Parathyroid adenoma (tissue), 2 donors: ENCODE data around the gene ARHGEF6.

ENCODE experiments used
- H2AFZ ChIP-seq: fragments of 300-600 bp; sonication (generic); one replicate; pipeline ENCODE4 v1.7.0; 2017; ENCODE audit warnings: antibody characterized with exemption, mild to moderate bottlenecking
- H3K27ac ChIP-seq: fragments of 300-600 bp; sonication (generic); one replicate; pipeline ENCODE4 v1.7.0; 2017
- H3K27me3 ChIP-seq: fragments of 300-600 bp; sonication (generic); one replicate; pipeline ENCODE4 v1.7.0; 2017; ENCODE audit warnings: low read length; ENCODE audit not compliant: control insufficient read depth, insufficient read depth
- H3K36me3 ChIP-seq: fragments of 300-600 bp; sonication (generic); one replicate; pipeline ENCODE4 v1.7.0; 2017; ENCODE audit warnings: low read length; ENCODE audit not compliant: control insufficient read depth, insufficient read depth
- H3K4me1 ChIP-seq: fragments of 300-600 bp; sonication (generic); one replicate; pipeline ENCODE4 v1.7.0; 2017; ENCODE audit warnings: control low read depth
- H3K4me2 ChIP-seq: fragments of 300-600 bp; sonication (generic); one replicate; pipeline ENCODE4 v1.7.0; 2017; ENCODE audit warnings: low read length
- H3K4me3 ChIP-seq: fragments of 300-600 bp; sonication (generic); one replicate; pipeline ENCODE4 v1.7.0; 2017; ENCODE audit warnings: low read depth, low read length
- H3K79me2 ChIP-seq: fragments of 300-600 bp; sonication (generic); one replicate; pipeline ENCODE4 v1.7.0; 2017; ENCODE audit warnings: control low read depth
- H3K9ac ChIP-seq: fragments of 300-600 bp; sonication (generic); one replicate; pipeline ENCODE4 v1.7.0; 2017; ENCODE audit warnings: mild to moderate bottlenecking
- H3K9me3 ChIP-seq: fragments of 300-600 bp; sonication (generic); one replicate; pipeline ENCODE4 v1.7.0; 2017; ENCODE audit warnings: low read length; ENCODE audit not compliant: control insufficient read depth
- TF ChIP-seq, protein P1 (sequence below): fragments of 300-600 bp; sonication (generic); IDR thresholded peaks from one replicate; pipeline ENCODE4 v1.7.0; 2017; ENCODE audit warnings: antibody characterized with exemption, mild to moderate bottlenecking
- donor health status: primary hyperparathyroidism.

Gene ARHGEF6

DNA sequence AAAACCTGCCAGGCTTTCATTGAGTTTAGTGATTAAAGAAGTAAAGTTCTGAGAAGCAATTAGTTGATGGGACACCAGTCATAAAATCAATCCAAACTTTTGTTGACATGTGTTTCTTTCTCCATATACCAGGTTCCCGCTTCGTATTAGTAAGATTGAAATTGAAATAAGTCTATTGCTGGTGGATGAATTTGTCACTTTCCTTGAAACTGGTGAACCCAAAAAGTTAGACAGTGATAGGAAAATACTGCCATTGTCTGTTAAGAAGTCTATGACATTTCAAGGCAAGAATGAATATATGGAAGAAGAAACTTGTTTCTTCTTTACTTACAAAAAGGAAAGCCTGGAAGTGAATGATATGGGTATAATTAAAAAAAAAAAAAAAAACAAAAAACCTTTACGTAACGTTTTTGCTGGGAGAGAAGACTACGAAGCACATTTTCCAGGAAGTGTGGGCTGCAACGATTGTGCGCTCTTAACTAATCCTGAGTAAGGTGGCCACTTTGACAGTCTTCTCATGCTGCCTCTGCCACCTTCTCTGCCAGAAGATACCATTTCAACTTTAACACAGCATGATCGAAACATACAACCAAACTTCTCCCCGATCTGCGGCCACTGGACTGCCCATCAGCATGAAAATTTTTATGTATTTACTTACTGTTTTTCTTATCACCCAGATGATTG, 132.9 kb downstream of the ARHGEF6 start, which contains the start of gene CD40LG:
TSS of gene CD40LG (plus strand) at position 482 of the 684 bp plus-strand sequence. CDS start at position 573, 91 bp downstream.
- no peak within 1 kb of the TSS for H3K9ac ChIP-seq
- TF ChIP-seq, protein P1, sequence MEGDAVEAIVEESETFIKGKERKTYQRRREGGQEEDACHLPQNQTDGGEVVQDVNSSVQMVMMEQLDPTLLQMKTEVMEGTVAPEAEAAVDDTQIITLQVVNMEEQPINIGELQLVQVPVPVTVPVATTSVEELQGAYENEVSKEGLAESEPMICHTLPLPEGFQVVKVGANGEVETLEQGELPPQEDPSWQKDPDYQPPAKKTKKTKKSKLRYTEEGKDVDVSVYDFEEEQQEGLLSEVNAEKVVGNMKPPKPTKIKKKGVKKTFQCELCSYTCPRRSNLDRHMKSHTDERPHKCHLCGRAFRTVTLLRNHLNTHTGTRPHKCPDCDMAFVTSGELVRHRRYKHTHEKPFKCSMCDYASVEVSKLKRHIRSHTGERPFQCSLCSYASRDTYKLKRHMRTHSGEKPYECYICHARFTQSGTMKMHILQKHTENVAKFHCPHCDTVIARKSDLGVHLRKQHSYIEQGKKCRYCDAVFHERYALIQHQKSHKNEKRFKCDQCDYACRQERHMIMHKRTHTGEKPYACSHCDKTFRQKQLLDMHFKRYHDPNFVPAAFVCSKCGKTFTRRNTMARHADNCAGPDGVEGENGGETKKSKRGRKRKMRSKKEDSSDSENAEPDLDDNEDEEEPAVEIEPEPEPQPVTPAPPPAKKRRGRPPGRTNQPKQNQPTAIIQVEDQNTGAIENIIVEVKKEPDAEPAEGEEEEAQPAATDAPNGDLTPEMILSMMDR = no peak
- H3K4me2 ChIP-seq = no peak within 1 kb of the TSS
- H3K79me2 ChIP-seq = no peaks in the 10 kb centered on the region
- H3K27me3 ChIP-seq = no peaks in the 10 kb centered on the region
- no peak within 1 kb of the TSS for H2AFZ ChIP-seq
- no peak within 1 kb of the TSS for H3K4me3 ChIP-seq
- no peaks in the 10 kb centered on the region for H3K9me3 ChIP-seq
- no peaks in the 10 kb centered on the region for H3K4me1 ChIP-seq
- H3K27ac ChIP-seq = no peak within 1 kb of the TSS
- no peaks in the 10 kb centered on the region for H3K36me3 ChIP-seq

DNA sequence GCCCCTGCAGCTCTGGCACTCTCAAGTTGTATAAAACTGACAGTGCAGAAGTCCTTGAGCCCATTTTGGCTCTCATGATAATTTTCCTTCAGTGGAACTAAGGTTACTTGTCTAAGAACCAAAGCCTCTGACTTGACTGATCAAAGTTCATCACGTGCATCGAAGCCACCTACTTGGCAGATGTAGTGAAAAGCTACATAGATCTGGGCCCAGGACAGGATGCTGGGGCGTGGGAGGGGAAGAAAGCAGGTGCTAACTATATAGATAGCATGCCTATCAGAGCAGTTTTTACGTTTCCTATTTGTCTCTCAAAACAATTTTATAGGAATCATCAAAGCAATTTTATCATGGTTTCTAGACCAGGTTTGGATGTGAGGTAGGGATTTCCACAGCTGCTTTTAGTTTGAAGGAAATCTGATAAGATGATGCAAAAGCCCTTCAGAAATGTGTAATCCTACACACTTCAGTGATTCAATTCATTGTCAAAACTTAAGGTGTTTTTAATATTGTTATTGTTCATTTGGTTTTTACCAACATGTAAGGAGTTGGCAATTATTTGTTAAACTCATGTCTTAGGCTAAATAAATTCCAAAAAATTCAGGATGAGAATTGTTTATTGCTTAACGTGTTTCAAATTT, 134.0 kb downstream of the ARHGEF6 start:
- H3K36me3 ChIP-seq = no peaks in the 10 kb centered on the region
- H3K79me2 ChIP-seq = no peaks in the 10 kb centered on the region
- no peak overlapping the region for H3K4me3 ChIP-seq
- no peaks in the 10 kb centered on the region for H3K27me3 ChIP-seq
- no peak overlapping the region for H3K4me2 ChIP-seq
- TF ChIP-seq, protein P1 = no peak
- H3K9me3 ChIP-seq = no peaks in the 10 kb centered on the region
- H3K4me1 ChIP-seq = no peaks in the 10 kb centered on the region
- H3K9ac ChIP-seq = no peak overlapping the region
- no peak overlapping the region for H3K27ac ChIP-seq
- H2AFZ ChIP-seq = no peak overlapping the region

DNA sequence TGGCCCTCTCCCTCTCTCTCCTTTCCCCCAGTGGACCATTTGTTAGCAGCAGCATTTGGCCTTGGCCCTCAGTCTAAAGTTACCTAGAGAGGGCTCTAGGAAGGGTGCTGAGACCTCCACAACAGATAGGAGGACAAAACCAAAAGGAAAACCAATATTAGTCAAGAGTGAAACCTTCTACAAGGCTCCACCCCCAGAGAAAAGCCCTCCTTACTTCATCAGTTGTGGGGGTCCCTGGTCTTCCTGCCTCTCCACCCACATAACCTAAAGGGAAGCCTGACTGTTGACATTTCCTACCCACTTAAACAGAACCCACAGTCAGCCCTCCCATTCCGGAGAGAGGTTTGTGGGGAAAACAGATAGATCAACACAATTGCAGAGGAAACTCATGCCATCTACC, 137.5 kb downstream of the ARHGEF6 start:
- Histone ChIP-seq H3K9ac (no peak overlapping the region), H2AFZ (no peak overlapping the region), H3K4me3 (no peak overlapping the region), H3K9me3 (no peaks in the 10 kb centered on the region), H3K4me1 (no peaks in the 10 kb centered on the region), H3K4me2 (no peak overlapping the region), H3K79me2 (no peaks in the 10 kb centered on the region), H3K27me3 (no peaks in the 10 kb centered on the region), H3K36me3 (no peaks in the 10 kb centered on the region), H3K27ac (no peak overlapping the region)
- TF ChIP-seq, protein P1 = no peak

DNA sequence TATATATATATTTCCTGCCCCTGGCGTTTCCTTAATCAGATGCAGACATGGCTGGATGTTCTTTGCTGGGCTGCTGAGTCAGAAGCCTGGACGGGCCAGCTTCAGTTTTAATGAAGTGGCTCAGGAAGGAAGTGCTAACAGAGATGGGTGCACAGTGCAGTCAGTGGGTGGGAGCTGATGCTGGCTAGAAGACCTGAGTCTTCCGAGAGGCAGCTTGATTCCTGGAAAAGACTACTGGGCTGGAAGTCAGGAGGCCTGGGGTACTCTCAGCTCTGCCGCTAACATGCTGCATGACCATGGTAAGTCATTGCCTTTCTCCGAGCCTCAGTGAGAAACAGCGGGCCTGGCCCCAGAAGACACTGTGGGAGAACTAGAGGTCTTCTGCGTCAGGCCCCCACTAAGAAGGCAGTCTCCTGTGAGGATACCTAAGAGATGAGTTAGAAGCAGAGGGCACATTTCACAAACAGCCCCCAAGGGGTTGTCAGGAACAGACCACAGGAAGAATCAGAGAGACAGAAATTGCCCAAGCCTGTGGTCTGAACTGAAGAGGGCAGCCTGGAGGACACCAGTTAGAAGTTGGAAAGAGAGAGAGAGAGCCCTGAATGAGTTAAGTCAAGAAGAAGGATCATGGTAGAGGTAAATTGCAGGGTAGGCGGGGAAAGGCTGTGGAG, 141.1 kb downstream of the ARHGEF6 start:
- Histone ChIP-seq H3K36me3 (no peaks in the 10 kb centered on the region), H3K4me2 (no peak overlapping the region), H3K4me3 (no peak overlapping the region), H3K27ac (no peak overlapping the region), H3K27me3 (no peaks in the 10 kb centered on the region), H3K9ac (no peak overlapping the region), H3K4me1 (no peaks in the 10 kb centered on the region), H3K79me2 (no peaks in the 10 kb centered on the region), H3K9me3 (no peaks in the 10 kb centered on the region), H2AFZ (no peak overlapping the region)
- TF ChIP-seq, protein P1 = no peak
